Mucosa of rectum (tissue), 2 donors: ENCODE measurements around the gene NIPA2.

Experiments
- H3K27ac ChIP-seq, 2 donors: one replicate each; pipeline ENCODE4 v1.7.0; 2013; ENCODE audit warnings: inconsistent platforms in 2 of 2, low read depth in 2 of 2, low read length in 2 of 2
- H3K27me3 ChIP-seq, 2 donors: one replicate each; pipeline ENCODE4 v1.7.0; 2013; ENCODE audit warnings: low read length in 2 of 2; ENCODE audit not compliant: control insufficient read depth in 2 of 2, insufficient read depth in 2 of 2
- H3K36me3 ChIP-seq, 2 donors: one replicate each; pipeline ENCODE4 v1.7.0; 2013; ENCODE audit warnings: low read length in 2 of 2; ENCODE audit not compliant: control insufficient read depth in 2 of 2, insufficient read depth in 2 of 2
- H3K4me1 ChIP-seq, 2 donors: one replicate each; pipeline ENCODE4 v1.7.0; 2013; ENCODE audit warnings: low read length in 2 of 2, mild to moderate bottlenecking in 1 of 2; ENCODE audit not compliant: control insufficient read depth in 2 of 2, insufficient read depth in 2 of 2
- H3K4me3 ChIP-seq, 2 donors: one replicate each; pipeline ENCODE4 v1.7.0; 2013; ENCODE audit warnings: low read length in 2 of 2
- H3K9ac ChIP-seq, 2 donors: one replicate each; pipeline ENCODE4 v1.7.0; 2013; ENCODE audit warnings: low read length in 2 of 2, low read depth in 1 of 2, mild to moderate bottlenecking in 1 of 2
- H3K9me3 ChIP-seq, 2 donors: one replicate each; pipeline ENCODE4 v1.7.0; 2013; ENCODE audit warnings: low read length in 2 of 2; ENCODE audit not compliant: control insufficient read depth in 2 of 2
- donor health status: healthy.
- donor health status: Normal muscosa, but diverticular disease.

Gene NIPA2

GRCh38 chr15:22911306-22911705 is 72.8 kb downstream of the NIPA2 start:
- no peak overlapping the region for H3K9ac ChIP-seq
- no peaks in the 10 kb centered on the region for H3K4me1 ChIP-seq
- peaks cover 63 to 66% of the 10 kb centered on the region in 2 donors for H3K36me3 ChIP-seq
- no peak overlapping the region for H3K4me3 ChIP-seq
- no peak overlapping the region for H3K27ac ChIP-seq
- H3K9me3 ChIP-seq = no peaks in the 10 kb centered on the region
- no peaks in the 10 kb centered on the region for H3K27me3 ChIP-seq

- no peaks in the 10 kb centered on the region for H3K9me3 ChIP-seq
- H3K4me1 ChIP-seq = no peaks in the 10 kb centered on the region
- no peak overlapping the region for H3K27ac ChIP-seq
- peaks cover 69 to 70% of the 10 kb centered on the region in 2 donors for H3K36me3 ChIP-seq
- H3K4me3 ChIP-seq = no peak overlapping the region
- H3K9ac ChIP-seq = no peak overlapping the region
- H3K27me3 ChIP-seq = no peaks in the 10 kb centered on the region
These were observed 73.8 kb downstream of the NIPA2 start for GRCh38 chr15:22912256-22912655.

- no peak overlapping the region for H3K9ac ChIP-seq
- no peak overlapping the region for H3K4me3 ChIP-seq
- no peaks in the 10 kb centered on the region for H3K9me3 ChIP-seq
- H3K4me1 ChIP-seq = no peaks in the 10 kb centered on the region
- no peak overlapping the region for H3K27ac ChIP-seq
- H3K36me3 ChIP-seq = peaks cover 70 to 82% of the 10 kb centered on the region in 2 donors
- H3K27me3 ChIP-seq = no peaks in the 10 kb centered on the region
These were observed 75.3 kb downstream of the NIPA2 start for GRCh38 chr15:22913646-22914380.

GRCh38 chr15:22915866-22916515 is 77.5 kb downstream of the NIPA2 start:
- Histone ChIP-seq H3K9me3 (no peaks in the 10 kb centered on the region), H3K27me3 (no peaks in the 10 kb centered on the region), H3K27ac (no peak overlapping the region), H3K9ac (no peak overlapping the region), H3K36me3 (peaks cover 61 to 64% of the 10 kb centered on the region in 2 donors), H3K4me1 (no peaks in the 10 kb centered on the region), H3K4me3 (no peak overlapping the region)

- no peaks in the 10 kb centered on the region for H3K4me1 ChIP-seq
- H3K4me3 ChIP-seq = no peak overlapping the region
- no peak overlapping the region for H3K9ac ChIP-seq
- peaks cover 54 to 56% of the 10 kb centered on the region in 2 donors for H3K36me3 ChIP-seq
- H3K27ac ChIP-seq = no peak overlapping the region
- no peaks in the 10 kb centered on the region for H3K9me3 ChIP-seq
- H3K27me3 ChIP-seq = no peaks in the 10 kb centered on the region
These were observed 78.3 kb downstream of the NIPA2 start for GRCh38 chr15:22916606-22917350.

- no peak overlapping the region for H3K4me3 ChIP-seq
- H3K36me3 ChIP-seq = peaks cover 46 to 48% of the 10 kb centered on the region in 2 donors
These were observed 79.1 kb downstream of the NIPA2 start for GRCh38 chr15:22917556-22917955.

More at GRCh38 chr15:22917556-22917955, 79.1 kb downstream of the NIPA2 start:
- Histone ChIP-seq H3K27ac (no peak overlapping the region), H3K9me3 (no peaks in the 10 kb centered on the region), H3K4me1 (no peaks in the 10 kb centered on the region), H3K9ac (no peak overlapping the region), H3K27me3 (no peaks in the 10 kb centered on the region)
